CD4-positive, alpha-beta T cell treated with Interleukin-12 subunit alpha and Interleukin-12 subunit beta, for 1 hour (primary cell): ENCODE data around the gene BAAT.

ENCODE experiments used
- DNase-seq: peaks from one replicate; pipeline ENCODE4 v3.0.0-alpha.2; 2020

BAAT gene

GRCh38 chr9:101398068-101398929 is 13.5 kb upstream of the BAAT start, which contains the start of the genes MRPL50 and ZNF189:
MRPL50 (minus strand) TSS chr9:101398618; CDS start chr9:101398592, 26 bp downstream.
ZNF189 (plus strand) TSS chr9:101398851; CDS start chr9:101399157, 306 bp downstream.
- DNase-seq = peak; percentile 98

GRCh38 chr9:101397746-101398067 is 12.9 kb upstream of the BAAT start:
- no peak for DNase-seq

- no peak for DNase-seq
Measured at GRCh38 chr9:101394687-101395086, 9.9 kb upstream of the BAAT start.

- DNase-seq = no peak
Measured at GRCh38 chr9:101393135-101393534, 8.3 kb upstream of the BAAT start.

GRCh38 chr9:101388507-101388993 is 3.7 kb upstream of the BAAT start:
- no peak for DNase-seq

- peak; percentile 50 for DNase-seq
Measured at GRCh38 chr9:101387871-101388506, 3.2 kb upstream of the BAAT start.

- DNase-seq = no peak
Measured at GRCh38 chr9:101383361-101383760, 1.4 kb downstream of the BAAT start.

GRCh38 chr9:101381833-101382342 is 2.9 kb downstream of the BAAT start:
- DNase-seq = no peak

- DNase-seq = no peak
Measured at GRCh38 chr9:101381118-101381517, 3.7 kb downstream of the BAAT start.

- DNase-seq = no peak
Measured at GRCh38 chr9:101380295-101380694, 4.5 kb downstream of the BAAT start.

- no peak for DNase-seq
Measured at GRCh38 chr9:101376111-101376848, 8.5 kb downstream of the BAAT start.

- no peak for DNase-seq
Measured at GRCh38 chr9:101375546-101375945, 9.3 kb downstream of the BAAT start.

- DNase-seq = no peak
Measured at GRCh38 chr9:101372327-101373118, 12.3 kb downstream of the BAAT start.

GRCh38 chr9:101371813-101372212 is 13.0 kb downstream of the BAAT start:
- no peak for DNase-seq

GRCh38 chr9:101369884-101370531 is 14.8 kb downstream of the BAAT start:
- DNase-seq = no peak

- no peak for DNase-seq
Measured at GRCh38 chr9:101369286-101369685, 15.5 kb downstream of the BAAT start.

GRCh38 chr9:101367323-101367722 is 17.5 kb downstream of the BAAT start:
- no peak for DNase-seq

- no peak for DNase-seq
Measured at GRCh38 chr9:101366038-101366756, 18.6 kb downstream of the BAAT start.

GRCh38 chr9:101365181-101365580 is 19.6 kb downstream of the BAAT start:
- DNase-seq = no peak

GRCh38 chr9:101362450-101362849 is 22.4 kb downstream of the BAAT start:
- DNase-seq = no peak

GRCh38 chr9:101360647-101361046 is 24.2 kb downstream of the BAAT start:
- DNase-seq = no peak
